NCI-H2029 (cell line): ENCODE data around the gene NANOG.
"Not testable (repeated sequence)": the region's sequence is repeated elsewhere in the genome, so short reads cannot be mapped to it uniquely, and the experiment has no call there.

Source experiments
- DNase-seq: peaks from one replicate; lab custom pipeline; 2025; lab: John Stamatoyannopoulos, UW

NANOG gene

GRCh38 chr12:7806319-7806718, 17.1 kb downstream of the NANOG start:
- not testable (repeated sequence) for DNase-seq

- DNase-seq, result peak; percentile 5
Observed at GRCh38 chr12:7806863-7807487, 17.8 kb downstream of the NANOG start.

GRCh38 chr12:7825754-7826153, 36.6 kb downstream of the NANOG start:
- DNase-seq, result not testable (repeated sequence)

GRCh38 chr12:7829737-7830136, 40.5 kb downstream of the NANOG start:
- DNase-seq, result not testable (repeated sequence)

GRCh38 chr12:7832059-7832696, 43.0 kb downstream of the NANOG start:
- no peak for DNase-seq

- not testable (repeated sequence) for DNase-seq
Observed at GRCh38 chr12:7833201-7833600, 44.0 kb downstream of the NANOG start.

GRCh38 chr12:7833831-7834230, 44.6 kb downstream of the NANOG start:
- no peak for DNase-seq

- no peak for DNase-seq
Observed at GRCh38 chr12:7834701-7835100, 45.5 kb downstream of the NANOG start.

- DNase-seq, result no peak
Observed at GRCh38 chr12:7835116-7835515, 45.9 kb downstream of the NANOG start.

GRCh38 chr12:7835766-7836165, 46.6 kb downstream of the NANOG start:
- no peak for DNase-seq

GRCh38 chr12:7837366-7837765, 48.2 kb downstream of the NANOG start:
- no peak for DNase-seq

GRCh38 chr12:7839226-7839625, 50.0 kb downstream of the NANOG start:
- peak; percentile 3 for DNase-seq

- DNase-seq, result not testable (repeated sequence)
Observed at GRCh38 chr12:7839848-7840247, 50.6 kb downstream of the NANOG start.

- DNase-seq, result not testable (repeated sequence)
Observed at GRCh38 chr12:7842444-7842843, 53.2 kb downstream of the NANOG start.

GRCh38 chr12:7843149-7843548, 53.9 kb downstream of the NANOG start:
- DNase-seq, result not testable (repeated sequence)

- not testable (repeated sequence) for DNase-seq
Observed at GRCh38 chr12:7843583-7843982, 54.4 kb downstream of the NANOG start.

- DNase-seq, result no peak
Observed at GRCh38 chr12:7844116-7844515, 54.9 kb downstream of the NANOG start.

GRCh38 chr12:7847226-7848097, 58.3 kb downstream of the NANOG start:
- not testable (repeated sequence) for DNase-seq

GRCh38 chr12:7848098-7848422, 58.9 kb downstream of the NANOG start:
- DNase-seq, result not testable (repeated sequence)
